Epithelial cell of proximal tubule (primary cell): ENCODE data around the gene RBM20. TPM values are rescaled to one million over a fixed set of nuclear protein-coding genes. Genes with fewer than 3 reads are reported as not detected.

ENCODE experiments used
- DNase-seq: peaks from one replicate; pipeline ENCODE4 v3.0.0-alpha.2; 2011; ENCODE audit warnings: low read depth
- H3K4me3 ChIP-seq: 2 replicates; pipeline ENCODE4 v1.5.1; 2011; ENCODE audit warnings: low read depth, mild to moderate bottlenecking, low read length
- total RNA-seq: library from RNA; depleted of rRNA; stranded (reverse); fragments of >200 nt; gene quantifications from 2 replicates; pipeline ENCODE4 v1.2.3, GENCODE V29; 2015
- TF ChIP-seq, protein P1 (sequence below): conservative IDR thresholded peaks from 2 replicates; pipeline ENCODE4 v1.5.1; 2012; ENCODE audit warnings: low read depth, mild to moderate bottlenecking, low read length

The RBM20 gene
- total RNA-seq, 1 donor from 2014 or later, result 0.46 TPM

DNA sequence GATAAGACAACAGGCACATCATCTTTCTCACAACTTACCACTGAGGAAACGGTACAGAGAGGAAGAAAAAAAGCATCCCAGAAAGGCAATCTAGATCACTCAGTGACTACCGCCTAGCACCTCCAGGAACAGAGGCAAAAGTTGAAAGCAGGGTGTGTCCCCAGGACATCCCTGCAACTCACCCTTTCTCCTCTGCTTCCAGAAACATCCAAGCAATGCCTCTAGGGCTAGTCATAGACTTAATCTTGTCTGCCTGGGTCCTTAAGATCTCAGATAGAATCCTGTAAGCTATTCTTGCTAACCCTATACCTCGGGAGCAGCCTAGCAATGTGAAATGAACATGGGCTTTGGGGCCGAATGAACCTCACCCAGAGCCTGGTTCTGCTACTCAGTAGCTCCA lies 208.8 kb downstream of the RBM20 start:
- TF ChIP-seq, protein P1, sequence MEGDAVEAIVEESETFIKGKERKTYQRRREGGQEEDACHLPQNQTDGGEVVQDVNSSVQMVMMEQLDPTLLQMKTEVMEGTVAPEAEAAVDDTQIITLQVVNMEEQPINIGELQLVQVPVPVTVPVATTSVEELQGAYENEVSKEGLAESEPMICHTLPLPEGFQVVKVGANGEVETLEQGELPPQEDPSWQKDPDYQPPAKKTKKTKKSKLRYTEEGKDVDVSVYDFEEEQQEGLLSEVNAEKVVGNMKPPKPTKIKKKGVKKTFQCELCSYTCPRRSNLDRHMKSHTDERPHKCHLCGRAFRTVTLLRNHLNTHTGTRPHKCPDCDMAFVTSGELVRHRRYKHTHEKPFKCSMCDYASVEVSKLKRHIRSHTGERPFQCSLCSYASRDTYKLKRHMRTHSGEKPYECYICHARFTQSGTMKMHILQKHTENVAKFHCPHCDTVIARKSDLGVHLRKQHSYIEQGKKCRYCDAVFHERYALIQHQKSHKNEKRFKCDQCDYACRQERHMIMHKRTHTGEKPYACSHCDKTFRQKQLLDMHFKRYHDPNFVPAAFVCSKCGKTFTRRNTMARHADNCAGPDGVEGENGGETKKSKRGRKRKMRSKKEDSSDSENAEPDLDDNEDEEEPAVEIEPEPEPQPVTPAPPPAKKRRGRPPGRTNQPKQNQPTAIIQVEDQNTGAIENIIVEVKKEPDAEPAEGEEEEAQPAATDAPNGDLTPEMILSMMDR, result no peak

DNA sequence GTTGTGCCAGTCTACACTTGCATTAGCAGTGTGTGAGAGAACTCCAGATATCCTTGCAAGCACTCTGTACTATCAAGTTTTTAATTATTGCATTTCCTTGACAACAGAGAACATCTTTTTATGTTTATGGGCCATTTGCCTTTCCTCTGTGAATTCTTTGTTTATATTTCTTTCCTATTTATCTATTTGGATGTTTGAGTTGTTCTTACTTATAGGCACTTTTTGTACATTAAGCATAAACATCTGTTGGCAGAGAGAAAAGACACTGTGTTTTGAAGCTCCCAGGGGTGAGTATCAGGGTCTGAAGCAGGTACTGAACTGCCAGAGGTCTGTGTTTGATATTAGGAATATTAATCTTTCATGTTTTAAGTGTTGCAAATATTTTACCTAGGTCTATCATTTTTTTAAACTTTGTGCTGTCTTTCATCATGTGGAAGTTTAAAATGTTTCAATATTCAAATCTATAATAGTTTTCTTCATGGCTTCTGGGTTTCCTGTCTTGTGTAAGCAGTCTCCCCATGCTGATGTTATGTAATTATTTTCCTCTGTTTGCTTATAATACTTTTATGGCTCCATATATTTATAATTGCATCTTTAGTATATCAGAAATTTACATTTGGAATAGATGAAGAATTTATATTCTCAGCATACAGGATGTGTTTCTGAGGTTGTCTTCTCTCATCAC lies 209.9 kb downstream of the RBM20 start:
- H3K4me3 ChIP-seq, result no peak overlapping the region
- DNase-seq, result no peak
- TF ChIP-seq, protein P1, result no peak

More for the DNA sequence above, 208.8 kb downstream of the RBM20 start:
- H3K4me3 ChIP-seq, result no peak overlapping the region
- DNase-seq, result no peak

DNA sequence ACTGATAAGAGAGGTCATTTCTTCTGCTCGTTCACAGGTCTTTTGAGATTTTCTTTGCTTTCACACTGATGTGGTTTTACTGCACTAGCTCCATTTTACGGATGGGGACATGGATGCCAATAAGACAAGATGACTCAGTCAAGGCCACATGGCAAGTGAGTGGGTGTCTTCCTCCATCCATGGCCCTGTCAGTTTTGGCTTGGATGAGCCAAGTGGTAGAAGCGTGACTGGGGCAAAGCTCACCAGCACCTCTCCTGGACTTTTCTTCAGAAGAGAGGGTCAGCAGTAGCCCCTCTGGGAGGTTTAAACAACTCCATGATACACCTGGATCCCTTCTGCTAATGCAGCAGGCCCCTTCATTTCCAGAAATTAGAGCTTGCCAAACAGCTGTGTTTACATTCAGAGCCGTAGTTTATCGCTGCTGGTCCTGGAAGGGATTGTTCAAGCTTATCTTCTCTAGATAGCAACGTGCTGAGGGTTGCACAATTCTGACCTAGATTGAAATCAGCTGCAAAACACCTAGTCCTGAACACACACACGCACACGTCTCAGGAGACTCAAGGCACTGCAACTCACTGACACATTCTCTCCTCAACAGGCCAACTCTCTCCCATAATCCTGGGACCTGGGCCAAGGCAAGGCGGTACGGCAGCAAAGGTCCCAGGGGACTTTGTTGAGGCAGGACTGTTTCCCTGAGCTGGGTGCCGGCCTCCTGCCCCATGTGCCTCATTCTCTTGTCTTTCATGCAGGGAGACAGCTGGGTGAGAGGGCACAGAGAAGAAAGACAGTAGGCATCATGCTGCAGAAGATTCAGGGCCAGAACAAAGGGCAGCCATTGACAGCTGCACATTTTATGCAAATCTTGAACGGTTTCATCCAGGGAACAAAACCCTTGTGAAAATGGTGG lies 213.4 kb downstream of the RBM20 start:
- DNase-seq, result no peak
- TF ChIP-seq, protein P1, result no peak
- H3K4me3 ChIP-seq, result no peak overlapping the region

DNA sequence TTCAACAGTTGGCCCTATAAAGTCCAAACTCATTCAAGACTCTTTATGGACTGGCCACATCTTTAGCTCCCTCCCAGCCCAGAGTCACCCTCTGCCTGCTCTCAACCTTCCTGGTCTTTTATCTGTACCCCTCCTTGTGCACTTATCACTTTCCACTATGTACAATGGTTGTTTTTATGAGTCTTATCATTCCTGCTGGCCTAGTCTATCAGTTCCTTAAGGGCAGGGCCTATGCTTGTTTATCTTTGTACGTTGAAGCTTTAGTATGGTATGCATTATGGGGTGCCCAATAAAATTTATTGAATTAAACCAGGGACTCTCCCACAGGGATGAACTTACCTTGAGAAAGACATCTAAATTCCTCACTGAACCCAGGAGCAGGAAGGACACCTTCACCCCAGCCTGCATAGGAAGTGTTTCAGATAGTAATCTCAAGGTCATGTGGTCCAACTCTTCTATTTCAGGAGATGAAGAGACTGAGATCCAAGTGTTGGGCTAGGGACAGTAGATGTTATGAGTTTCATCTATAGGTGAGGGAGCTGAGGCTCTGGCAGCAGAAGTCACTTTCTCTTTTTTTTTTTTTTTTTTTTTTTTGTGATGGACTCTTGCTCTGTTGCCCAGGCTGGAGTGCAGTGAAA lies 214.3 kb downstream of the RBM20 start:
- no peak overlapping the region for H3K4me3 ChIP-seq
- no peak for DNase-seq
- TF ChIP-seq, protein P1, result no peak

DNA sequence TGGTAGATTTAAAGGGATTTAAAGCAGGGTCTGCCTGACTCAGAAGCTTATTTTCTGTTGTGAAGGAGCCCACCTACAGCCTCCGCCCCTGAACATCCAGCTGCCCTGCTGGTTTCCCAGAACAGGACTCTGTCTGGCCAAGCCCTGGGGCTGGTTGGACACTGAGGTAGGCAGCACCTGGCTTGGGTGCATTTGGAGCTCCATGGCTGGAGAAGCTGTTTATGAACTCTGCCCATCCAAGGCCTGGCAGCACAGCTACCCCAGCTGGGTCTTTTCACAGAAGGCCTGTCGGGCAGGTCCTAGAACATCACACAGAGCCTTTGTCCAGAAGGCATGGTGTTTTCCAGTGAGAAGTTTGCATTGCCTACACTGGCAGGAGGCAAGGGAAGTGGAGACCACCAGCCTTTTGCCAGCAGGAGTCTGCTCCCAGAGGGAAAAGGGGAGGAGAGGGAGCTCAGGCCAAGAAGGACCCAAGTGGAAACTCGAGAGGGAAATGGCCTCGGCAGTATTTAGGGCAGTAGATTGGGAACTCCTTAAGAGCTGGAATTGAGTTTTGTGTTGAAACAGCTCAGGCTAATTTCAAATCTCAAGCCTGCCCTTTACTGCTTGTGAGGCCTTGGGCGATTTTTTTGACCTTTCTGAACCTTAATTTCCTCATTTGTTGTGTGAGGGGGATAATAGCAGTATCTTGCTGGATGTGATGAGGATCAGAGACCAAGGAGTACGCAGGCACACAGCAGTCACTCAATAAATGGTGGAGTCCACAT lies 215.3 kb downstream of the RBM20 start:
- H3K4me3 ChIP-seq, result no peak overlapping the region
- TF ChIP-seq, protein P1, result no peak
- no peak for DNase-seq

DNA sequence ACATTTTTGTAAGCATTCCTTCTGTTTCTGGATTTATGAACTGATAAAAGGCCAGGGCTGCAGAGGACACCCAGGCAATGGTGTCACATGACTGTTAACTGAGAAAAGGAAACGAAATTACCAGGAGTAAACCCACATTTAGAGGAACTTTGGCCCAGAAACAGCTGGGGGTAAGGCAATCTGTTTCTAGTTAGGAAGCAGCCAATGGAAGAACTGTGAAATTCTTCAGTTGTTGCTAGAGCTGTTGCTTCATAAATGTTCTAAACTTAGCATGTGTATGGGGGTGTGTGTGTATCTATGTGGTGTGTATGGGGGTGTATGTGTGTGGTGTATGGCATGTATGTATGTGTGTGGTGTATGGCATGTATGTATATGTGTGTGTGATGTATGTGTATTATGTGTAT lies 215.8 kb downstream of the RBM20 start:
- no peak for DNase-seq
- TF ChIP-seq, protein P1, result no peak
- no peak overlapping the region for H3K4me3 ChIP-seq
